ENCODE results near the gene SENP7.

The SENP7 gene

DNA sequence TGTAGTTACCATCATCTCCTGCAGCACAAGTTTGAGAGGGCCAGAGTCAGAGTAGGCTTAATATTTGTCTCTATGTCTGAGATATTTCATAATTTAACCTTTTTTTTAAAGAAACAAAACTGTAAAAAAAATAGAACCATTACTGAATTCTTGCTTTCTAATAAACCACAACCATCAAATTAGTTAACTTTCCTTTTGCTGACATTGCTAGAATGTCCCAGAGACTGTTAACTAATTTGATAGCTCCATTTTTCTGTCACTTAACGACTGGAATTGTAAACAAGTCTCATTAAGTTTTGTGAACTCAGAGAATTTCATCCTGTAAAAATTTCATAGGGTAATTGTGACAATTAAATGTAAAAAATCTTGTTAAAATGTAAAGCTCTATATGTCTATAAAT, 228.3 kb downstream of the SENP7 start:
- Histone ChIP-seq H3K27ac (ENCODE audit: low read length) (no peak overlapping the region), H3K4me2 (ENCODE audit: low read length) (no peak overlapping the region), H3K36me3 (replicated peaks; ENCODE audit: low read depth, low read length) (no peaks in the 10 kb centered on the region), H3K9me3 (ENCODE audit: insufficient read depth, low read length) (no peaks in the 10 kb centered on the region), H3K4me3 (ENCODE audit: low read length) (no peak overlapping the region), H3K27me3 (ENCODE audit: low read depth, low read length) (no peaks in the 10 kb centered on the region), H3K4me1 (ENCODE audit: low read length) (no peaks in the 10 kb centered on the region), H3K9ac (ENCODE audit: low read length) (no peak overlapping the region), H2AFZ (ENCODE audit: low read depth, low read length) (no peak overlapping the region), H3K79me2 (ENCODE audit: low read length) (no peaks in the 10 kb centered on the region), H4K20me1 (ENCODE audit: insufficient read depth, low read length) (no peaks in the 10 kb centered on the region)
- TF ChIP-seq CTCF (IDR thresholded peaks at IDR 0.05; ENCODE audit: low read depth, low read length) (no peak), EZH2phosphoT487 (IDR thresholded peaks at IDR 0.05; ENCODE audit: low read depth) (no peak)

DNA sequence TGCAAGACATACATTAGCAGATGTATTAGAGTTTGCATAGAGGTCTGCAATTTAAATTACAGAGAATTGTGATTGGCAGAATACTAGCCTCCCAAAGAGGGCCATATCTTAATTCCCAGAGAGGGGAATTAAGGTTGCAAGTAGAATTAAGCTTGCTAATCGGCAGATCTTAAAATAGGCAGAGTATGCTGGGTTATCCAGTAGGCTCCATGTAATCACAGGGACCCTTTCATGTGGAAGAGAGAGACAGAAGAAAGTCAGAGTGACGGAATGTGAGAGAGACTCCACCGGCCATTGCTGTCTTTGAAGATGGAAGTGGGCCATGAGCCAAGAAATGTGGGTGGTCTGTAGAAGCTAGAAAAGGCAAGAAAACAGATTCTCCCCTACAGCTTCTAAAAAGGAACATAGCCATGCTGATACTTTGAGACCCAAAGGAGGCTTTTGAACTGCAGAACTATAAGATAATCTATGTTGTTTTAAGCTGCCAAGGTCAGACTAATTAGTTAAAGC, 231.4 kb downstream of the SENP7 start:
- no peak overlapping the region for H3K27ac ChIP-seq (ENCODE audit: low read length)
- no peak overlapping the region for H3K9ac ChIP-seq (ENCODE audit: low read length)
- TF ChIP-seq CTCF (IDR thresholded peaks at IDR 0.05; ENCODE audit: low read depth, low read length), result no peak
- TF ChIP-seq EZH2phosphoT487 (IDR thresholded peaks at IDR 0.05; ENCODE audit: low read depth), result no peak

DNA sequence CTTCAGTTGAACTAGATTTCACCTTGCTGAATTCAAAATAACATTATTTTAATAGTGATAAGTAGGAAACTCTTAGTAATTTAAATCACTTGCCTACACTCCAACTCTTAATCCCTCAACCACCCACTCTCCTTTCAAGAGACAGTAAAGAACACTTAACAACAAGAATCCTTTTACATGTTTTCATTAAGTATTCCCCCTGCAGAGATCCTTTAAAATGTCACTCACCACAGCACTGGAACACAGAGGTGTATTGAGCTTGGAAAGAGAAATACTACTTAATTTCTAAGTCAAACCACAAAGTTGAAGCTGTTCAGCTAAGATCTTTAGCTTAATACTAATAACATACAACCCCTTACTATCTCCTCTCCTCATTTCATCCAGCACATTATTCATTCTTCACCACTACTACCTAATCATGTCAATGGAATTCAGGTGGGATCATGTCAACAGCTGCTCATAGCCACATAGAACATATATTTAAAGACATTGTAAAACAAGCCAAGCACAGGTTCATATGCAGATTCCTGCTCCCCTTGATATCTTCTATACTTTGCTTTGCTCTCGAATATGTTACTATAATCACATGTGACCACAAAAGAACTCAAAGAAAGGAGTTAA, 233.1 kb downstream of the SENP7 start:
- H4K20me1 ChIP-seq (ENCODE audit: insufficient read depth, low read length), result no peaks in the 10 kb centered on the region
- no peaks in the 10 kb centered on the region for H3K4me1 ChIP-seq (ENCODE audit: low read length)

More for the DNA sequence above, 231.4 kb downstream of the SENP7 start:
- no peak overlapping the region for H3K4me3 ChIP-seq (ENCODE audit: low read length)
- no peaks in the 10 kb centered on the region for H3K27me3 ChIP-seq (ENCODE audit: low read depth, low read length)
- H3K36me3 ChIP-seq (replicated peaks; ENCODE audit: low read depth, low read length), result no peaks in the 10 kb centered on the region
- H3K79me2 ChIP-seq (ENCODE audit: low read length), result no peaks in the 10 kb centered on the region
- no peaks in the 10 kb centered on the region for H3K9me3 ChIP-seq (ENCODE audit: insufficient read depth, low read length)
- no peaks in the 10 kb centered on the region for H4K20me1 ChIP-seq (ENCODE audit: insufficient read depth, low read length)
- no peak overlapping the region for H3K4me2 ChIP-seq (ENCODE audit: low read length)
- H2AFZ ChIP-seq (ENCODE audit: low read depth, low read length), result no peak overlapping the region
- H3K4me1 ChIP-seq (ENCODE audit: low read length), result no peaks in the 10 kb centered on the region

DNA sequence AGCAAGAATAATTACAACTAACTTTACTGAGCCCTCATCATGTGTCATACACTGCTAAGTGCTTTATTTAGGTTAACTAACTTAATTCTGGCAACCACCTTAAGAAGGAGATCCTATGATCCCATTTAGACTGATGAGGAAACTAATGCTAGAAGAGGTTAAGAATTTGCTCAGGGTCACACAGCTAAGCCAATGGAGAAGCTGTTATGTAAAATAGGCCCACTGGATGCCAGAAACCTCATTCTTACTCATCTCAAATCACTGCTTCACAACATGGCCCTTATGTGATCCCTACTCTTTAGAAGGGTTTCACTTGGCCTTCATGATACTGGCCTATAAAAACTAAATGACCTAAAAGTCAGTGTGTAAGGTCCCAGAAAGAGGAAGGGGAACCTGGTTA, 233.8 kb downstream of the SENP7 start:
- Histone ChIP-seq H3K9ac (ENCODE audit: low read length) (no peak overlapping the region), H3K27me3 (ENCODE audit: low read depth, low read length) (no peaks in the 10 kb centered on the region)
- TF ChIP-seq CTCF (IDR thresholded peaks at IDR 0.05; ENCODE audit: low read depth, low read length) (no peak), EZH2phosphoT487 (IDR thresholded peaks at IDR 0.05; ENCODE audit: low read depth) (no peak)

More for the DNA sequence above, 233.1 kb downstream of the SENP7 start:
- no peak overlapping the region for H3K9ac ChIP-seq (ENCODE audit: low read length)
- H3K4me3 ChIP-seq (ENCODE audit: low read length), result no peak overlapping the region
- H3K4me2 ChIP-seq (ENCODE audit: low read length), result no peak overlapping the region
- no peak overlapping the region for H3K27ac ChIP-seq (ENCODE audit: low read length)
- no peak overlapping the region for H2AFZ ChIP-seq (ENCODE audit: low read depth, low read length)
- no peaks in the 10 kb centered on the region for H3K9me3 ChIP-seq (ENCODE audit: insufficient read depth, low read length)
- no peaks in the 10 kb centered on the region for H3K79me2 ChIP-seq (ENCODE audit: low read length)
- TF ChIP-seq CTCF (IDR thresholded peaks at IDR 0.05; ENCODE audit: low read depth, low read length) (no peak), EZH2phosphoT487 (IDR thresholded peaks at IDR 0.05; ENCODE audit: low read depth) (no peak)
- no peaks in the 10 kb centered on the region for H3K36me3 ChIP-seq (replicated peaks; ENCODE audit: low read depth, low read length)
- no peaks in the 10 kb centered on the region for H3K27me3 ChIP-seq (ENCODE audit: low read depth, low read length)

More for the DNA sequence above, 233.8 kb downstream of the SENP7 start:
- Histone ChIP-seq H3K4me3 (ENCODE audit: low read length) (no peak overlapping the region), H3K36me3 (replicated peaks; ENCODE audit: low read depth, low read length) (no peaks in the 10 kb centered on the region), H3K27ac (ENCODE audit: low read length) (no peak overlapping the region), H2AFZ (ENCODE audit: low read depth, low read length) (no peak overlapping the region), H4K20me1 (ENCODE audit: insufficient read depth, low read length) (no peaks in the 10 kb centered on the region), H3K4me1 (ENCODE audit: low read length) (no peaks in the 10 kb centered on the region), H3K9me3 (ENCODE audit: insufficient read depth, low read length) (no peaks in the 10 kb centered on the region), H3K4me2 (ENCODE audit: low read length) (no peak overlapping the region), H3K79me2 (ENCODE audit: low read length) (no peaks in the 10 kb centered on the region)
